ENCODE measurements around the gene SEZ6L.

SEZ6L gene

GRCh38 chr22:26432619-26433311, 263.5 kb downstream of the SEZ6L start:
- DNase-seq, result no peak

Data from T1000 (cell line).